Stimulated activated CD4-positive, alpha-beta T cell treated with anti-CD3 and anti-CD28 coated beads, Interleukin-12 subunit alpha, Interleukin-12 subunit beta, amount 100 ng/mL, for 4 hours (primary cell): Measurements from ENCODE around the gene CADM2.
"Not testable (repeated sequence)": the region's sequence is repeated elsewhere in the genome, so short reads cannot be mapped to it uniquely, and the experiment has no call there.

Source experiments
- DNase-seq: peaks from one replicate; pipeline ENCODE4 v3.0.0-alpha.2; 2020

Gene CADM2

GRCh38 chr3:85708325-85708724, 749.5 kb downstream of the CADM2 start:
- DNase-seq: not testable (repeated sequence)

- no peak for DNase-seq
Observed at GRCh38 chr3:85709346-85709892, 750.6 kb downstream of the CADM2 start.

GRCh38 chr3:85710490-85710889, 751.7 kb downstream of the CADM2 start:
- no peak for DNase-seq

- DNase-seq: no peak
Observed at GRCh38 chr3:85721409-85722145, 762.8 kb downstream of the CADM2 start.

GRCh38 chr3:85725809-85726208, 767.0 kb downstream of the CADM2 start:
- no peak for DNase-seq

GRCh38 chr3:85726241-85726640, 767.5 kb downstream of the CADM2 start:
- DNase-seq: no peak

GRCh38 chr3:85737846-85738245, 779.1 kb downstream of the CADM2 start:
- DNase-seq: no peak

GRCh38 chr3:85740561-85740960, 781.8 kb downstream of the CADM2 start:
- no peak for DNase-seq

- DNase-seq: no peak
Observed at GRCh38 chr3:85758442-85758841, 799.7 kb downstream of the CADM2 start.

- no peak for DNase-seq
Observed at GRCh38 chr3:85760342-85760741, 801.6 kb downstream of the CADM2 start.

GRCh38 chr3:85780806-85781205, 822.0 kb downstream of the CADM2 start:
- no peak for DNase-seq

GRCh38 chr3:85781806-85782205, 823.0 kb downstream of the CADM2 start:
- no peak for DNase-seq

- no peak for DNase-seq
Observed at GRCh38 chr3:85783291-85783690, 824.5 kb downstream of the CADM2 start.

GRCh38 chr3:85785766-85786165, 827.0 kb downstream of the CADM2 start:
- no peak for DNase-seq

- no peak for DNase-seq
Observed at GRCh38 chr3:85790445-85791030, 831.7 kb downstream of the CADM2 start.

- DNase-seq: no peak
Observed at GRCh38 chr3:85796140-85796539, 837.4 kb downstream of the CADM2 start.

GRCh38 chr3:85800676-85801075, 841.9 kb downstream of the CADM2 start:
- no peak for DNase-seq

- DNase-seq: no peak
Observed at GRCh38 chr3:85801955-85802354, 843.2 kb downstream of the CADM2 start.

- no peak for DNase-seq
Observed at GRCh38 chr3:85808755-85809154, 850.0 kb downstream of the CADM2 start.

GRCh38 chr3:85821130-85821756, 862.5 kb downstream of the CADM2 start:
- no peak for DNase-seq

GRCh38 chr3:85835857-85836440, 877.2 kb downstream of the CADM2 start:
- DNase-seq: no peak

- no peak for DNase-seq
Observed at GRCh38 chr3:85837402-85837801, 878.6 kb downstream of the CADM2 start.

GRCh38 chr3:85838921-85839320, 880.1 kb downstream of the CADM2 start:
- DNase-seq: no peak

GRCh38 chr3:85842081-85842480, 883.3 kb downstream of the CADM2 start:
- DNase-seq: no peak
